HG03045 (cell line): Measurements from ENCODE around the gene CUX1.

ENCODE experiments used
- ATAC-seq: cut with Tn5 transposase; IDR thresholded peaks from one replicate; pipeline ENCODE4 v1.9.1; 2021; ENCODE audit warnings: mild to moderate bottlenecking, moderate library complexity; ENCODE audit not compliant: unreplicated experiment

CUX1 gene, protein sequence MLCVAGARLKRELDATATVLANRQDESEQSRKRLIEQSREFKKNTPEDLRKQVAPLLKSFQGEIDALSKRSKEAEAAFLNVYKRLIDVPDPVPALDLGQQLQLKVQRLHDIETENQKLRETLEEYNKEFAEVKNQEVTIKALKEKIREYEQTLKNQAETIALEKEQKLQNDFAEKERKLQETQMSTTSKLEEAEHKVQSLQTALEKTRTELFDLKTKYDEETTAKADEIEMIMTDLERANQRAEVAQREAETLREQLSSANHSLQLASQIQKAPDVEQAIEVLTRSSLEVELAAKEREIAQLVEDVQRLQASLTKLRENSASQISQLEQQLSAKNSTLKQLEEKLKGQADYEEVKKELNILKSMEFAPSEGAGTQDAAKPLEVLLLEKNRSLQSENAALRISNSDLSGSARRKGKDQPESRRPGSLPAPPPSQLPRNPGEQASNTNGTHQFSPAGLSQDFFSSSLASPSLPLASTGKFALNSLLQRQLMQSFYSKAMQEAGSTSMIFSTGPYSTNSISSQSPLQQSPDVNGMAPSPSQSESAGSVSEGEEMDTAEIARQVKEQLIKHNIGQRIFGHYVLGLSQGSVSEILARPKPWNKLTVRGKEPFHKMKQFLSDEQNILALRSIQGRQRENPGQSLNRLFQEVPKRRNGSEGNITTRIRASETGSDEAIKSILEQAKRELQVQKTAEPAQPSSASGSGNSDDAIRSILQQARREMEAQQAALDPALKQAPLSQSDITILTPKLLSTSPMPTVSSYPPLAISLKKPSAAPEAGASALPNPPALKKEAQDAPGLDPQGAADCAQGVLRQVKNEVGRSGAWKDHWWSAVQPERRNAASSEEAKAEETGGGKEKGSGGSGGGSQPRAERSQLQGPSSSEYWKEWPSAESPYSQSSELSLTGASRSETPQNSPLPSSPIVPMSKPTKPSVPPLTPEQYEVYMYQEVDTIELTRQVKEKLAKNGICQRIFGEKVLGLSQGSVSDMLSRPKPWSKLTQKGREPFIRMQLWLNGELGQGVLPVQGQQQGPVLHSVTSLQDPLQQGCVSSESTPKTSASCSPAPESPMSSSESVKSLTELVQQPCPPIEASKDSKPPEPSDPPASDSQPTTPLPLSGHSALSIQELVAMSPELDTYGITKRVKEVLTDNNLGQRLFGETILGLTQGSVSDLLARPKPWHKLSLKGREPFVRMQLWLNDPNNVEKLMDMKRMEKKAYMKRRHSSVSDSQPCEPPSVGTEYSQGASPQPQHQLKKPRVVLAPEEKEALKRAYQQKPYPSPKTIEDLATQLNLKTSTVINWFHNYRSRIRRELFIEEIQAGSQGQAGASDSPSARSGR (N-terminal part only)

DNA sequence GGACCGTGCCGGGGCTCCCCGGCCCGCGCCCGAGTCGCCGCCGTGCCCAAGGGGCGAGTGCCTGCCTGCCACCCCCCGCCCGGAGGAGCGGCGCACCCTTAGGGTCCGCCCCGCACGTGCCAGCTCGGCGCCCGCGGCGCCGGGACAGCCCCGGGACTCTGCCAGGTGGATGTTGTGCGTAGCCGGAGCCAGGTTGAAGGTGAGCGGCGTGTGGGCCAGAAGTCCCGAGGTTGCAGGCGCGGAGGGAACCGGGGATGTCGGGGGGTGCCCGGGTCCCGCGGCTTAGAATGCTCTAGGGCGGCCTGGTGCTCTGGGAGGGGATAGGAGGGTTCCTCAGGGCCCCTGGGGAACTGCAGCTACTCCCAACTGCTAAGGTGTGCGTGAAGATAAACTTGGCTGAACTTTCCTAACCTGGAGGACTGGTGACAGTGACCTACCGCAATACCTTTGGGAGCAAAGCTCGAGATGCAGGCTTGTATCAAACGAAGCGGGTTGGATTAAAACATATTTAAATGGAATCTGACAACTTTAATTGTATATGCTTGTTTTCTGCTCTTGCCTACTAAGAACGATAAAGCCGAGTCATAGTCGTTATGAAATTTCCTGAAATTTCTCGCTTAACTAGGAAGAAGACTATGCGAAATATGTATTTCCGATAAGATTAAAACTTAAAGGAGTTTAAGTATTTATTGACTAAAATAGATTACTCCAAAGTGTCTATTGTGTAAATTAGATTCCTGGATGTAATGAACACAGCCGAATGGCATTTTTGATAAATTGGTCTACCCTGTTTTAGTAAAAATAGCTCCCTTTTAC, at the start of gene CUX1:
TSS of gene CUX1 (plus strand) at position 156 of the 816 bp plus-strand sequence. CDS start at position 170, 14 bp downstream.
- ATAC-seq, result peak; percentile 11

DNA sequence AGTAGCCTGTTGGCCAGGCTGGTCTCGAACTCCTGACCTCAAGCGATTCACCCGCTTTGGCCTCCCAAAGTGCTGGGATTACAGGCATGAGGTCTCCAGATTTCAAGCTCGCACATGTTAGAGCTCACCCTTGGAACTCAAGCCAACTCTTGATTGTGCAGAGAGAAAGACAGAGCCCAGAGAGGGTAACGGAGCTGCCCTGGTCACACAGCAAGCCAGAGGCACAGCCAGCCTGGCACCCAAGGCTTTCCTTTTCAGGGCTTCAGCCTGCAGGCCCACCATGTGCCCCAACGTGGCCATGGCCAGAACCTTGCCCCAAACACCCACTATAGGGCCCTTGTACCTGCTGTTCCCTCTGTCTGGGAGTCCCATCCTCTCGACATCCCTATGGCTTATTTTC, 49.1 kb upstream of the CUX1 start:
- no peak for ATAC-seq

DNA sequence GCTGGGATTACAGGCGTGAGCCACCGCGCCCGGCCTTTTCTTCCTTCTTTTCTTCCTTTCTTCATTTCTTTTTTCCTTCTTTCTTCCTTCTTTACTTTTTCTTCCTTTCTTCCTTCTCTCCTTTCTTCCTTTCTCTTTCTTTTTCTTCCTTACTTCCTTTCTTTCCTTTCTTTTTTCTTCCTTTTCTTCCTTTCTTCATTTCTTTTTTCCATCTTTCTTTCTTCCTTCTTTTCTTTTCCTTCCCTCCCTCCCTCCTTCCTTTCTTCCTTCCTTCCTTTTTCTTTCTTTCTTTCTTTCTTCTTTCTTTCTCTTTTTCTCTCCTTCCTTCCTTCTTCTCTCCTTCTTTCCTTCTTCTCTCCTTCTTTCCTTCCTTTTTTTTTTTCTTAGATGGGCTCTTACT, 47.0 kb upstream of the CUX1 start:
- no peak for ATAC-seq

DNA sequence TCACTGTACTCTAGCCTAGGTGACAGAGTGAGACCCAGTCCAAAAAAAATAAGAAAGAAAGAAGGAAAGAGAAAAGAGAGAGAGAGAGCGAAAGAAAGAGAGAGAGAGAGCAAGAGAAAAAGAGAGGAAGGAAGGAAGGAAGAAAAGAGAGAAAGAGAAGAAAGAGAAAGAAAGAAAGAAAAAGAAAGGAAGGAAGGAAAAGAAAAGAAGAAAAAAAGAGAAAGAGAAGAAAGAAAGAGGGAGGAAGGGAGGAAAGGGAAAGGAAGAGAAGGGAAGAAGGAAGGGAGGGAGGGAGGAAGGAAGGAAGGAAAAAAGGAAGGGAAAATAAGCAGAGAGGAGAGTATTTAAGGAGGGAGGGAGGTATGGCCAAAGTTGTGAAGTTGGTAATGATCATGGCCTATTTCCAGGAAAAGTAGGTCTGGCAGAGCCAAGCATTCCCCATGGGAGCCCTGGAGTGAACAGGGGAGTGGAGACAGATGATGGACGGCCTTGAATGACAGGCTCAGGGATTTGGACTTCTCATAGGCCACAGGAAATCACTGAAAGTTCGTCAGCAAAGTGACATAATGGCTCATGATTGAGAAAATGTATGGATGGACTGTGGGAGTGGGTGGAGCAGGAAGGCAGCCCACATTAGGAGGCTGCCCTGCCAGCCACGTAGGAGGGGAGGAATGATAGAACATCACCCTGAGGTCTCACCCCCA, 44.8 kb upstream of the CUX1 start:
- no peak for ATAC-seq

DNA sequence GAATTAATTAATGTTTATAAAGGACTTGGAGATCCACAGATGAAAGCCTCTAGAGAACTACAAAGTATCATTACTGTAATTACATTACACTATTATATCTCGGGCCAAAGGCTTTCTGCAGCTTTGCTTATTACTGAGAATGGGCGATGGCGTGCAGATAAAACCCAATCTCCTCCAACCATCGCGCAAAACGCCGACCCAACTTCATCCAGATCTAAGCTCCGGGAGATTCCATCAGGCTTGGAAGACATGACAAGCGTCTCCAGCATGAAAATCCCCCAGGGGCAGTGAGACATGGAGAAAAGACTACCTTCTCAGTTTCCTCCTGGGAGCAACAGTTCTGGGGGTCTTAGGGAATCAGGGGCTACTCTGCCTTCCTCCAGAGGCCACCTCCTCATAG, 42.2 kb upstream of the CUX1 start:
- no peak for ATAC-seq

DNA sequence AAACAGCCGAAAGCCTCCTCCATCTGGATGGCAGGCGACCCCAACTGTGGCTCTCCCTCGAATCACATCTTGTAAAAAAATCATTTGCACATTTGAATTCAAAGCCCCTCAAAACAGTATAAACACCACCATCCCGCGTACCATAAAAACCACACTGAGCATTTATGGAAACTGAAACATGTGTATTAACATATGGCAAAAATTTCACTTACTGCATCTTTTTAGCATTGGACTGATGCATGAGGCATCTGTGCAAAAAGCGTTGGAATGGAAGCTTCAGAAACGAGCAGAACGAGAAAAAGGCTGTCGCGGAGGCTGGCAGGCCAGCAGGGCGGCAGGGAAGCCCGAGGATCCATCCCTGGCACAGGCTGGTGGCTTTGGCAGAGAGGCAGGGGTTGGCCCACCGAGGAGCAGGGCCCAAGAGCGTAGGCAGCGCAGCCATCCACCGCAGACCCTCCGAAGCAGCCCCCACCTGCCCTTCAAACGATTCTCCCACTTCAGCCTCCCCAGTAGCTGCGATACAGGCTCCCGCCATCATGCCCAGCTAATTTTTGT, 39.3 kb upstream of the CUX1 start:
- ATAC-seq, result no peak

DNA sequence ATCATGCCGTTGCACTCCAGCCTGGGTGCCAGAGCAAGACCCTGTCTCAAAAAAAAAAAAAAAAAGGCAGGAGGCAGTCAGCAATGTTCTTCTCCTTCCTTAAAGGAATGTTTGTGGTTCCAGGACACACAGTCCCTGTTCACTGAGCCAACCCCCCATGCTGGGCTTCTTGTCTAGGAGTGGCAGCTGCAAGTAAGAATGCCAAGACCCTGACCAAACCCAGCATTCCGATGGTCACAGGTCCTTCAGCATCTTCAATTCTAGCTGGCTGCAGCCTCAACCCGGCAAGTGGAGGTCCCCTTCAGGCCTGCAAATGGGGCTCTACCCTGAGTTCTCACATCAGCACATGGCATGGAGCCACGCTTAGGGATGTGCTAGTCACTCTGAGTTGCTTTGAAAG, 38.2 kb upstream of the CUX1 start:
- ATAC-seq, result no peak

DNA sequence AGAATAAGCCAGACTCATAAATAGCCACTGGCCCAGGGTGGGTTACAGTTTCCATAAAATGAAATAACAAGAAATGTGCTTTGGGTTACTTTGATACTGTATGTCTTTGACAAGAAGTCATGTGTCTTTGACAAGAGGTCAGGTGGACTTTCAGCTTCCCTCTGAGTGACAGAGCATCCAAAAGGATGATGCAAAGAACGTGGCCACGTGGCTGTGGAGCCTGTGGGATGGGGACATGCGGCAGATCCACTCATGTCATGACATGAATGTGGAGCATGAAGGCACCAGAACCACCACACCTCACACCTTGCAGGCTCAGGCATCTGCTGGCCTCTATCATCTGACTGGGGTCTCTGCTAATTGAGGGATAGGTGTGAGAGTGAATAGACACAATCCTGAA, 37.1 kb upstream of the CUX1 start:
- ATAC-seq, result no peak

DNA sequence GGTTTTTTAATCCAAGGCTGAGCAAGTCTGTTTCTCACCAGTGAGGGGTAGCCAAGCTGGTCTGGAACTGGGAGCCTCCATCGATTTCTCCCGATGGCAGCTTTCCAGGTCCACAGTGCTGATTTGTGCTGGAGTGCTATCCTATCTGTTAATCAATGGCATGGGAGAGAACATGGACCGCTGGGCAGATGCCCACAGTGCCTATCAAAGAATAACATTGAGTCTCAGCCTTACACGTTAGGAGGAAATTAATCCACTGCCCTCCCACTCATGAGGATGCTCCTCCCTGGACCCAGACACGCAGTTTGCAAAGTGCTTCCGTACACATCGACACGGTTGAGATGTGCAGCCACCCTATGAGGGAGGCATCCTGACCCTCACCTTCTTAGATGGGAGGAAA, 36.0 kb upstream of the CUX1 start:
- ATAC-seq, result no peak

DNA sequence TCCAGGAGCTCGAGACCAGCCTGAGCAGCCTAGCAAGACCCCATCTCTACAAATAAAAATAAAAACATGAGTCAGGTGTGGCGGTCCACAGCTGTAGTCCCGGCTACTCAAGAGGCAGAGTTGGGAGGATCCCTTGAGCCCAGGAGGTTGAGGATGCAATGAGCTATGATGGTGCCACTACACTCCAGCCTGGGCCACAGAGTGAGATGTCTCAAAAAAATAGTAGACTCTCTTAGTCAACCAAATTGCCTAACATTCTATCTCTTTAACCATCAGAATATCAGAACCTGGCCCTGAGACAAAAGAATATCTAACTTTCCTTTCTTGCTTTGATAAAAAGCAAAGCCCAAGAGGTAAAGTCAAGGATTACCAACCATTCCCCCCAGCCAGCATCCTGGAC, 35.0 kb upstream of the CUX1 start:
- no peak for ATAC-seq

DNA sequence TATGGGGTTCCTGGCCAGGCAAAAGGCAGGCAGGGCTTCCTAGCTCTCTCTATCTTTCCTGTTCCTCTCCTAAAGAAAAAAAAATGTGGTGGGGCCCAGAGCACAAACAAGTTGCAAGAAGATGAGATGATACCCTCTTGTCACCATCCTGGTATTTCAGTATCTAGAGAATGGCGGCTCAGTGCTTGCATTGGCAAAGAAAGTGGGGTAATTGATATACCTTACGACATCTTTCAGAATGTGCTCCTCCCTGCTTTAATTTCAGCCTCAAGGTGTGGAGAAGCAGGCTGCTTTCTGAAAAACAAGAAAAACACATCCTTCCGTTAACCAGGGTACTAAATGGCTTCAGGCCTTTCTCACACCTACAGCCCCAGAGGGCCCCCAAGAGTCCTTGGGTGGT, 34.5 kb upstream of the CUX1 start:
- ATAC-seq, result no peak

DNA sequence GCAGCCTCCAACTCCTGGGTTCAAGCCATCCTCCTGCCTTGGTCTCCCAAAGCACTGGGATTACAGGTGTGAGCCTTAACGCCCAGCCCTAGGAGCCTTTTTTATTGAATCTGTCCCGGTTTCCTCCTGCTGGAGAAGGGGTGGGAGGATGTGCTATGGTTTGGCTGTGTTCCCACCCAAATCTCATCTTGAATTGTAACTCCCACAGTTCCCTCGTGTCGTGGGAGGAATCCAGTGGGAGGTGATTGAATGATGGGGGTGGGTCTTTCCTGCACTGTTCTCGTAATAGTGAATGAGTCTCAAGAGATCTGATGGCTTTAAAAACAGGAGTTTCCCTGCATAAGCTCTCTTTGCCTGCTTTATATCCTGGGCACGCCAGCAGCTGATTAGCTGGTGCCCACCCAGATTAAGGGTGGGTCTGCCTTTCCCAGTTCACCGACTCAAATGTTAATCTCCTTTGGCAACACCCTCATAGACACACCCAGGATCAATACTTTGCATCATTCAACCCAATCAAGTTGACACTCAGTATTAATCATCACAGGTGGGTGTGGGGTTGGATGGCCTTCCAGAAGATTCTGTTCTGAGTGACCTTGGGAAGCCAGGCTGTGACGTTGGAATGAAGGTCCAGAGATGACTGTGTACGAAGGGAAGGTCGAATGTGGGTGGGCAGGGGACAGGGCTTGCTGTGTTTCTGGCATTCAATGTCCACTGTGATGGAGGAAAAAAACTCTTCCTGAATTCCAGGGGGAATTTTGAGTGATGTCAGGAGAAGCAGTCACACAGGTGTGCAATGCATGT, 33.8 kb upstream of the CUX1 start:
- no peak for ATAC-seq

DNA sequence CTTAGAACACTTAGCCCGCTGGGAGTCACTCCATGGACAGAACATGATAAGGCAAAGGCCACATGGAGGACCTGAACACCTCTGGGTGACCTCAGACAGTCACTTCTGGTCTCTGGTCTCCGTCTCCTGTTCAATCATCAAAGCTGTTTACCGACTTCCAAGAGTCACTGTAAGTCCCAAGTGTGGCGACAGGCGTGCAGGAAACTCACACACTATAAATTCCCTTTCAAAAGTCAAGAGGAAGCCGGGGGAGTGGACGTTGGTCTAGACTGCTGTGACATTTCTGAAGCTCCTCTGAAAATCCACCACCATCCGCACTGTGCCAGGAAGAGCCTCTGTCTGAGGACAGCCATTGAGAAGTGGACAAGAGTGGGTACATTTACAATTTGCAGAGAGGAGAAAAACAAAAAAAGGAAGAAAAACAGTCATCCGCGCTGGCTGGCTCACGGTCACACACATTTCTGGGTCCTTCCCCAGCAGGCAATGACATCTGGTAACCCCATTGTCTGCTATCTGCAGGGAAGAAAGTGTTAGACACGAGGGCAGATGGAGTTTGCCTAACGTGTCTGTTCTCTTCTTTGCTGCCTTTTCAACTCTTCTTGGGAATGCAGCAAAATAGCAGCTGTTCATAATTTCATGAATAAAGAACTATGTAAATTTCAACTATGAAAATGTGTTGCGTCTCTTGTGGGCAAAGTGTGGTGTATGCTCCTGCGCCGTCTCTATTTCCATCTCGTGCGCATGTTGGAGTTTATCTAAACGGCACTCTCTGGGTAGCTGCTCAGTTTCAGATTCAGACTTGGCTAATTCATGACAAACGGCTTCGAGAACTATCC, 32.9 kb upstream of the CUX1 start:
- no peak for ATAC-seq

DNA sequence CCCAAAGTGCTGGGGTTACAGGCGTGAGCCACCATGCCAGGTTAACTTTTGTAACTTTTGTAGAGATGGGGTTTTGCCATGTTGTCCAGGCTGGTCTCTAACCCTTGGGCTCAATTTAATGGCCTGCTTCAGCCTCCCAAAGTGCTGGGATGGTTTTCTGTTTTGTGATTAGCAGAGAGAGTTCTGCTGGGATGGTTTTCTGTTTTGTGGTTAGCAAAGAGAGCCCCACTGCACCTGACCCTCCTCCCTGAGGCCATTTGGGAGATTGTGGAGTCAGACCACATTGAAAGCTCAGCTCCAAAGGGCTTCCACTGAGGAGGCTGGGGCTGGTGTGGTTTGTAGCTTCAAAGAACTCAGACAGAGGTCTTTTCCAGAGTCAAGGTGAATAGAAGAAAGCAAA, 29.6 kb upstream of the CUX1 start:
- ATAC-seq, result no peak

DNA sequence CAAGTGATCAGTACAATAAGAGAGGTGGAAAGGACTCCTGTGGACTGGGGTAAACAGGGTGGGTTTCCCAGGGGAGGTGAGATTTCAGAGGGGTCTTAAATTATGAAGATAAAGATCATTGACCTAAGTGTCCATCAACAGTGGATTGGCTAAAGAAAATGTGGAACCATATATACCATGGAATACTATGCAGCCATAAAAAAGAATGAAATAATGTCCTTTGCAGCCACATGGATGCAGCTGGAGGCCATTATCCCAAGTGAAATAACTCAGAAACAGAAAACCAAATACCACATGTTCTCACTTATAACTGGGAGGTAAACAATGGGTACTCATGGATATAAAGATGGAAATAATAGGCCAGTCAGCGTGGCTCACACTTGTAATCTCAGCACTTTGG, 28.9 kb upstream of the CUX1 start:
- ATAC-seq, result no peak

DNA sequence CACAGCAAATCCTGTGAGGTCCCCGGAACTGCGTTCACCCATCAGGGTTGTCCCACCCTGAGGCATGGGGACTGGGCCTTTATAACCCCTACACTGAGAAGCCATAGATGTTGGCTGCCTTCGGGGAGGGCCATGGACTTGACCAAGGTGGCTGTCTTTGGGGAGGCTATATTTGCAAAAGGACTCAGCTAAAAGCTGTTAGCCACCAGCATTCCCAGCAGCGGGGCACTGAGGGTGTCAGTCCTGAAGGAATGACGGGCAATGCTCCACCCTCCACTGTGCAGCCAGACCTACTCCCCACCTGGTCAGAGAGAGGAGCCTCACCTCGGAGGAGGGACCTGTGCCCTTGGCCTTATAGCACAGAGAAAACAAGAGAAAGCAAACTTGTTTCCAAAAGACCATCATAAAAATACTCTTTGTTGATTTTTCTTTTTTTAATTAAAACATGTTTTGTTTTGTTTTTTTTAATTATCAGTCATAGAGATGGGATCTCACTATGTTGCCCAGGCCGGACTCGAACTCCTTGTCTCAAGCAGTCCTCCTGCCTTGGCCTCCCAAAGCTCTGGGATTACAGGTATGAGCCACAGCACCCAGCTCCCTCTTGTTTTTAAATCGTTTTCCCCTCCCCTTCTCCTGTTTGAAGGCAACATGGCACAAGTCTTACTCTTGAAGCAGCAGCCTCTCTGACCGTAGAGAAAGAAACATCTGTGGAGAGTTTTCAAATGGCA, 26.7 kb upstream of the CUX1 start:
- ATAC-seq, result no peak

DNA sequence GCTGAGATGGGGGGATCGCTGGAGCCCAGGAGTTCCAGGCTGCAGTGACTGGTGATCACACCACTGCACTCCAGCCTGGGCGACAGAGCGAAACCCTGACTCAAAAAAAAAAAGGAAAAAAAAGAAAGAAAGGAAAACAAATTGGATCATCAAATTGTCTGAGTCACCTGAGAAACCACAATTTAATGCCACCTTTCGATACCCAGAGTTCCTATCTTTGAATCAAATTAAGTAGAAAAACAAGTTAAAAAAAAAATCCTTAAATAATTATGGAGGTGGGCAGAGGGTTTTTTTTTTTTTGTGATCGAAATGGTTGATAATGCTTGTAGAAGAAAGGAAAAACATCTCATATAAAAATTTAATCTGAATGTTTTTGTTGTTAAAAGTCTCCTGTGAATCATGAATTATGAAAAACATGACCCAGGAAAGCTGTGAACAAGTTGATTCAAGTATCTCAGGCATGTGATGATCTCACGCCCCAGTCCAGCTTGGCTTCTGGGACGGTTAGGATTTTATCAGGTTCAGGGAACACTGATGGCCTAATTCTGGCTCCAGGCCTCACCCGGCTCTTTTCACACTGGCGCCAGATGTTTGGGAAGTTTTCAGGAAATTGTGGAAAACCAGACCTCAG, 25.3 kb upstream of the CUX1 start:
- ATAC-seq, result no peak
